GM20000 (cell line): Measurements from ENCODE around the gene EHD4.

Source experiments
- DNase-seq: peaks from one replicate; pipeline ENCODE4 v3.0.0; 2012; ENCODE audit warnings: low spot score
- CTCF ChIP-seq: IDR thresholded peaks from 2 replicates; pipeline ENCODE4 v1.5.1; 2012; ENCODE audit warnings: mild to moderate bottlenecking, control low read depth; ENCODE audit errors: extremely low read depth, missing control alignments

EHD4 gene

GRCh38 chr15:41921167-41921566 lies 51.2 kb downstream of the EHD4 start:
- DNase-seq, result no peak
- no peak for TF ChIP-seq CTCF

GRCh38 chr15:41919954-41920538 lies 52.3 kb downstream of the EHD4 start:
- no peak for TF ChIP-seq CTCF
- DNase-seq, result no peak

- no peak for TF ChIP-seq CTCF
- no peak for DNase-seq
These were observed 53.0 kb downstream of the EHD4 start for GRCh38 chr15:41919201-41919820.

- TF ChIP-seq CTCF, result no peak
- DNase-seq, result no peak
These were observed 53.7 kb downstream of the EHD4 start for GRCh38 chr15:41918506-41919126.

GRCh38 chr15:41917767-41918430 lies 54.5 kb downstream of the EHD4 start:
- no peak for TF ChIP-seq CTCF
- no peak for DNase-seq

GRCh38 chr15:41915255-41915994 lies 56.9 kb downstream of the EHD4 start:
- no peak for DNase-seq
- no peak for TF ChIP-seq CTCF
